NCI-H1417 (cell line): ENCODE data around the gene ERC2.

Experiments
- DNase-seq, 3 experiments: peaks; one replicate each; lab custom pipeline; 2025; lab: John Stamatoyannopoulos, UW

The ERC2 gene

DNA sequence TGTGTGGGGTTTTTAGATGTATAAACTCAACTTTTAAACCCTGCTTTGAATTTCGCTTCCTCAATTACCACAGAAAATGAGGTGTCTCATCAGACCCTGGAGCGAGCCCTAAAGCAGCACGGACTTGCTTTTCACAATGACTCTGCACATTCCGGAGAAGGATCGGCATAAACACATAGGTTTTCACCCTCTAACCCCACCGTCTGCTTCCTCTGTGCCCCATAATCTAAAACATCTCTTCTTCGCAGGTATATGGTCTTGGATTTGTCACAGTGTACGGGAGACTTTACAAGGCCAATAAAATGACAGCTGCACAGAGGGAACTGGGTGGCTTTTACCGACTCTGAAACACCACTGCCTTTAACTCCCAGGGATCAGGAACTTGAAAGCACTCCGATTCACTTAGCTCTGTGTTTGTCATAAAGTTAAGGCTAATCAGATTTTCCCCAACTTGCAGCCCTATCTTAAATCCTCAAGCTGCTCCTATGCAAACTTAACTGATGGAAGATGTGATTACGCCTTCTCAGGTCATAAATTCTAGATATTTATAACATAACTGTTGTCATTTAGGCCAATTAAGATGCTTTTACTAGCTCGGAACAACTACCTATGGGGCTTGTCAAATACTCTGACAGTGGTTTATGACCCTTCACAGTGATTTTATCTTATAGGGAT lies 847.8 kb downstream of the ERC2 start:
- DNase-seq: peak in 1 of 3 experiments; percentile 1

DNA sequence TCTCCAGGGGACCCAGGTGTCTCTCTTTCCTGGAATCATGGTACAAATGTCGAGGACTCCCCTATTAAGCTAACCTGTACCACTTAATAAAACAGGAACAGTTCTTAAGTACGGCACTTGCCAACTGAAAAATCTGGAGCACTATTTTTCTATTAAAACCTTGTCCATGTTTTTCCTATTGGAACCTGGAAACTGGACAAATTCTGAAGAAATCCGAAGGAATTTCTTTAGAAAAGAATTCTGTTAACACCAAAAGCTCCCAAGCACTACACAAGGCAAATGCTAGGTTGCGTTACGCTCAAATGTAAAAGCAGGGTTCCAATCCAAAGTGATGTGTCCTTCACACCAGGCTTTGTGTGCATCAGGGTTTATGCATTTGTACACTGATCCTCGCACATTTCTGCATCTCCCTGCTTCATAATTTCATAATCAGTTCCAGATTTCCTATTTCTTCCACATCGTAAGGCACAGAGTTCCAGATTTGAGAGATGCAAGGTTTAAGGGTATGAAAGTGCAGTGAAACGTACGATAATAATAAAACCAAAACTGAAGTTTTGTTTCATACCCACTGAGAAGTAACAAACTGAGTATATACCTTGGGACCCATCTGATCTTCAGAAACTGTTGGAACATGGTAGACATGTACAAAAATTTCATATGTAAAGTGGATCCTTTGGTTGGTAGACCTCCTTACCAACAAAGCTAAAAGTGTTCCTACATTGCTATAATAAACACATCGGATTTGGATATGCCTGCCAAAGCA lies 849.0 kb downstream of the ERC2 start:
- DNase-seq: no peak

GRCh38 chr3:55617385-55617784 lies 850.9 kb downstream of the ERC2 start:
- DNase-seq: no peak

- no peak for DNase-seq
Measured at GRCh38 chr3:55616803-55617202, 851.5 kb downstream of the ERC2 start.

GRCh38 chr3:55615694-55616295 lies 852.5 kb downstream of the ERC2 start:
- DNase-seq: no peak

DNA sequence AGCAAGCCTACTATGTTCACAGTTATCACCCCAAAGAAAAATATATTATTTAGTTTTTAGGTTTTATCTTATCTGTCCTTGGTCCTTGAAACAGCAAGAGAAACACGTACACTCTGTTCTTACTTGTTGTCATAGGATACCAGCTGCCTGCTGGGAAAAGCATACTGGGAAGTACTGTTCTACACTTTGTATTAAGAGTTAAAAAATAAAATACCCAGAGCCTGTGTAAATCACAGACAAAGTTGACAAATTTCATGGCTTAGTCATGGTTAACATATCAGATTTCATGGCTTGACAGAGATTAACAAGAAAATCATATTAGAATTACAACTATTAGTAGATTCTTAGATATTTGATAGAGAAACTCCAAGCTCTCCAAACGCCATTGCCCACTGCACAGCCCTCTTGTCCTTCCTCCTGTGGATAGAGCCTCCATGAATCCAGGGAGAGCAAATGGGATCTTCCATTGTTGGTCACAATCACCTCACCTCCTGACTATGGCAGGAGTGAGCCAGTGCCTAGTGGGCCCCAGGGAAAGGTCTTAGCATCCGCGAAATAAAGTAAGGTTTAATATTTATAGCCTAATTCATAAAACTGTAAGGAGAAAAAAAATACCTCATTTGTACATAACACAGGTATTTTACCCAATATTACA lies 853.1 kb downstream of the ERC2 start:
- DNase-seq: no peak

DNA sequence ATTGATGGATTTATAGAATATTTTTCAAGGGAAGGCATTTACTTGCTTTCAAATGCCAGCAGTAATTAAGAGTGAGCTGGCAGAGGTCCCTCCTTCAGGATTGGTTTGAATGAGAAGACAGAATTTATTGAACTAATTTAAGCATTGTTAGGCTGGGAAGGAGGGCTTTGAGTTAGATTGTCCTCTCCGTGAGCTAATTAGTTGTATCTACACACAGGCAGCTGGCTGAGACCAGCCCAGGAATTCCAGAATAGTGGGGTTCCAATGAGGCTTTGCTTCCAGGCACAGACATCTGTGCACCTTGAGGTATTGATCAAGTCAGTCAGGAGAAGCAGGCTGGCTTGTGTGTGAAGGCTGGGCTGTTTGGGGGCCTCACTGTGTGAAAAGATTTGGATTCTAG lies 857.1 kb downstream of the ERC2 start:
- no peak for DNase-seq

GRCh38 chr3:55609230-55609827 lies 858.9 kb downstream of the ERC2 start:
- peak in 1 of 3 experiments; percentile 15 for DNase-seq

GRCh38 chr3:55608301-55608937 lies 859.8 kb downstream of the ERC2 start:
- DNase-seq: peak in 2 of 3 experiments; percentile 32 to 73

- DNase-seq: peak in 1 of 3 experiments; percentile 18
Measured at GRCh38 chr3:55607844-55608243, 860.4 kb downstream of the ERC2 start.

DNA sequence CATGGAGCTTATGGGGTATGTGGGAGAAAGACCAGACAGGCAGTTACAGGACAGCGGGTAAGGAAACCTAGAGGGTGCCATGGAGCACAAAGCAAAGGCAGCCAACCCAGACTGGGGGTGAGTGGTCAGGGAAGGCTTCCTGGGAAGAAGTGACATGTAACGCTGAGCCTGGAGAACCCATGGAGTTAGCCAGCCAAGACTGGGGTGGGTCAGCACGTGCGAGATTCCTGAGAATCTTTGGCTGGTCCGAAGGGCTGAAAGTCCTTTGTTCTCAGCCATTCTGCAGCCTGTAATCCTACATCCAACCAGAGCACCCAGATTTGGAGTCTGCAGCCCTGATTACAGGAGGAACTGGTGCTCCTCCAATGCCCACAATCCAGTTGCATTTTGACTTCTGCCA lies 861.1 kb downstream of the ERC2 start:
- no peak for DNase-seq

GRCh38 chr3:55605443-55606236 lies 862.6 kb downstream of the ERC2 start:
- DNase-seq: no peak

DNA sequence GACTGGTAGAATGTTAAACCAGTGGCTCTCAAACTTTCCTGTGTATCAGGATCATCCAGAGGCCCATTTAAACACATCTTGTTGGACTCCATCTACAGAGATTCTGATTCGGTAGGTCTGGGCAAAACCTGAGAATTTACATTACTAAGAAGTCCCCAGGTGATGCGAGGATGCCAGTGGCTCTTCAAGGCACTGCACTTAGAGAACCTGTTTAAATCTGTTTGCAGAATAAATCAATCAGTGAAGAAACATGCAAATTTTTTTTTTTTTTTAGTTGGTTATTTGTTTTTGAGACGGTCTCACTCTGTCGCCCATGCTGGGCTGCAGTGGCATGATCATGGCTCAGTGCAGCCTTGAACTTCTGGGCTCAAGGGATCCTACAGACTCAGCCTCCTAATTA lies 863.4 kb downstream of the ERC2 start:
- DNase-seq: no peak

GRCh38 chr3:55604402-55604801 lies 863.9 kb downstream of the ERC2 start:
- no peak for DNase-seq

GRCh38 chr3:55601366-55602080 lies 866.7 kb downstream of the ERC2 start:
- DNase-seq: no peak

DNA sequence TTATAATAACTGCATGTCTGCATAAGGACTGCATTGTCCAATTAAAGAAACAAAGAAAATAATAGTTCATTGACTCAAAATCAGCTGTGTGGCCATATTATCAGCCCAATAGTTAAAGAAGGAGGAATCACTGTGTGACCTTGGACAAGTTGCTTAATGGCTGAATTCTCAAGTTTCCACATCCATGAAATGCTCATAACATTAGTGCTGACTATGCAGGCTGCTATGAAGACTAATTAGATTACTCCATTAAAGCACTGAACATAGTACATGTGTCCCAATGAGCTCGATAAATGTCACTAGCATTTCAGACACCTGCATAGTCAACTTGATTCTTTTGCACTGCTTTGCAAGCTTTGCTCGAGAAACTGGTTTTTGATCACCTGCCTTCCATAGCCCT lies 870.0 kb downstream of the ERC2 start:
- DNase-seq: no peak

DNA sequence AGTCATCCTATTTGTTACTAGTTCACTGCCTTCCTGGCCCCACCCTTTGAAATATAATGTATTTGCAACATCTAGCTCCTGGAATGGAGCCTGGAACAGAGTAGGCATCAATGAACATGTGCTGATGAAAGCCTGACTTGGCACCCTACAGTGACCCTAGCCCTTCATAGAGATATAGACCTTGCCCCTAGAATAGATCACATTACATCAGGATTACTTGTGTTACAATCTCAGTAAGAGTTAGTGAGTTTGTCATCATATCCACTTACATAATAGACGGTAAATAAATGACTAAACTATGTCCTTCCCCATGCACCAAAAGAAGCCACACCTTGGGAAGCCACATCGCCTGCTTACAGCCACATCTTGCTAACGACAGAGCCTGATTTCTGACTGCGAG lies 870.6 kb downstream of the ERC2 start:
- DNase-seq: no peak

DNA sequence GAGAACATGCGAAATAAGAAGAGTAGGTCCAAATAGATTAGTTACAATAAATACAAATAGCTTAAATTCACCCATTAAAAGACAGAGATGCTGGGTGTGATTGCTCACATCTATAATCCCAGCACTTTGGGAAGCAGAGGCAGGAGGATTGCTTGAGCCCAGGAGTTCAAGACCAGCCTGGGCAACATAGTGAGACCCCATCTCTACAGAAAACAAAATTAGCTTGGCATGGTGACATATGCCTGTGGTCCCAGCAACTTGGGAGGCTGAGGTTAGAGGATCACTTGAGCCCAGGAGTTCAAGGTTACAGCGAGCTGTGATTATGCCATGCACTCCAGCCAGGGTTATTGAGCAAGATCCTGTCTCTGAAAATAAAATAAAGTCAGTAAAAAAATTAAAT lies 872.1 kb downstream of the ERC2 start:
- no peak for DNase-seq

GRCh38 chr3:55595420-55595819 lies 872.8 kb downstream of the ERC2 start:
- DNase-seq: no peak

GRCh38 chr3:55592572-55592971 lies 875.7 kb downstream of the ERC2 start:
- no peak for DNase-seq
